HG03159 (cell line): ENCODE data around the gene ATP6V0C.
"Not testable (repeated sequence)": the region's sequence is repeated elsewhere in the genome, so short reads cannot be mapped to it uniquely, and the experiment has no call there.

Experiments used
- ATAC-seq: cut with Tn5 transposase; IDR thresholded peaks from one replicate; pipeline ENCODE4 v1.9.1; 2021; ENCODE audit warnings: mild to moderate bottlenecking, moderate library complexity; ENCODE audit not compliant: unreplicated experiment

The ATP6V0C gene

DNA sequence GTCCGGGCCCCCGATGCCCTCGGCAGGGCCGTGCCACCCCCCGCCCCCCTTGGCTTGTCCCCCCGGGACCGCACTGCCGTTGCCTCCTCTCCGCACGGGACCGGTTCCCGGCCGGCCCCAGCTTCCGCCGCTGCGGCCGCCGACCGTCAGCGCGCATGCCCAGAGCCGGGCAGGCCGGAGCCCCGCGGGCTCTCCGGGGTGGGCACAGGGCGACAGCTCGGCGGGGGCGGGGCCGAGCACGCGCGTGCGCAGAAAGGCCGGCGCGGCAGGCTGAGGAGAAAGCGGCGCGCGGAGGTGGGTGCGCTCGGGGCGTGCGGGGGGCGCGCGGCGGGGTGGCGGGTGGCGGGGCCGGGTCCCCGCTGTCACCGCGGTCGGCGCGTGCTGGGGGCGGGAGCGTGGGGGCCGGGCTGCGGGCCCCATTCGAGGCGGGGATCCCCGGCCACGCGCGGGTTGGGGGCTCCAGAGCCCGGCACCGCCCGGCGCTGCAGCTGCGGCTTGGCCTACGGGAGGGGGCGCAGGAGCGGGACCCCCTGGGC is 38.8 kb upstream of the ATP6V0C start, which contains the start of gene TBC1D24:
TSS of gene TBC1D24 (plus strand) at position 251 of the 536 bp plus-strand sequence. CDS start 21,022 bp downstream, outside the sequence.
- ATAC-seq, result peak; percentile 58

DNA sequence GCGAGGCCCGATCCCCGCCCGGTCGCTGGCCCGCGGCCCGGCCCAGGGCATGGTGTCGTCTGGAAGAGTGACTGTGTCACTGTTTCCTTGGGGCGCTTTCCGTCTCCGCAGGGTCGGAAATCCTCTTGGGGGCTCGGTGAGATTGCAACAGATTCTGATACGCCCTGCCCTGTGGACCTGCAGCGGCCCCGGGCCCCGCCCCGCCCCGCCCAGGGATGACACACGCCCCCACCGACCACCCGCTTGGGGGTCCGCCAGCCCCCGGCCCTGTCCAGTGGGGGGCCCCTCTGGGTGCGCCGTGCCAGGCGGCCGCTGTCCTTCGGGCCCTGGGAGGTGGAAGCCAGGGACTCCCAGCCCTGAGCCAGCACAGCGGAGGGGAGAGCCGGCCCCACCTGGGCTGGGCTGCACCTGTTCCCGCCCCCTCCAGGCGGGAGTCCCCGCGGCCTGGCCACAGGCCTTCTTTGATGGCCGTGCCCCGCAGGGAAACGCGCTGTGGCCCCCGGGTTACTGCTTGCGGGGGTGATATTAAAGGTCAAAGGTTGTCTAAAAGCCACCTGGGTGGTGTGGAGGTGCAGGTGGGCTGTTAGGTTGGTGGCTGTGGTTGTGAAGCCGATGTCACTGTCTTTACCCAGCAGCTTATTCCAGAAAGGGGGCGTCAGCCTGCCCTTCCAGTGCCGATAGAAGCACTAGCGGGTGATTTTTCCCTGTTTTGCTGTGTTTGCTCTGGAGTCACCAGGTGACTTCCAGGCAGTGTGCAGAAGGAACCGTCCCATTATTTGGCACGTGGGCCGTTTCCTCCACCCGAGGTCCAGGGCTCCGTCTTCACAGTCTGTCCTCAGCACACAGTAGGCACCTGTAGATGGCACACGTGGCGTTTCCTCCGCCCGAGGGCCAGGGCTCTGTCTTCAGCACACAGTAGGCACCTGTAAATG is 38.1 kb upstream of the ATP6V0C start:
- no peak for ATAC-seq

DNA sequence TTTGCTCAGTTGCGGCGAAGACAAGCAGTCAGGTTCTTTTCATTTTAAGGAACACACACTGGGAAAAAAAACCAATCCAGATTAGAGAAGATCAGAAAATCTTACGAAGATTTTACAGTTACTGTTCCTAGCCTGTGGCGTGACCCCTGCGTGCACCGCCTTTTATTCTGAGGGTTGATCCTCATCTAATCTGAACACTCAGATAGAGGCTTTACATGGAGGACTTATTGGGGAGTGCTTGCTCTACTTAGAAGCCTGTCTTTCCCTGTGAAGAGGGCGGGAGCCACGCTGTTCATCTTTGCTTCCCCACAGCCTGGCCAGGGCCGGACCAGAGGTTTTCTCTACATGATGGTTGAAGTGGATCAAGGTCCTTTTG is 37.4 kb upstream of the ATP6V0C start:
- no peak for ATAC-seq

DNA sequence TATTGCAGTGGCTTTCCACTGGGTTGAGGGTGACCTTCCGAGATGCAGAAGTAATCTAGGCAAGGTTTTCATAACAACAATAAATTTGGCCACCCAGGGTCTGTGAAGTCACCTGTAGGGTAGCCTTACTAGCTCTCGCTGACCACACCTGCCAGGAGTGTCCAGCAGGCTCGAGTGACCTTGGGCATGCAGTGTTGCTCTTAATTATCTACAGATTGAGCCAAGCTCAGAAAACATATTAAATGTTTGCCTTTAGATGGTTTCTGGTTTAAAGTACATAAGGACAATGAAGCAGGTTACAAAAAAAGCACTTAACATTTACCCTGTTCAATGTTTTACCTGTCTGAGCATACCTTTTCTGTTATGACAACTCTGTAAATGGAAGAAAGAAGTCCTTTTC is 37.0 kb upstream of the ATP6V0C start:
- ATAC-seq, result no peak

DNA sequence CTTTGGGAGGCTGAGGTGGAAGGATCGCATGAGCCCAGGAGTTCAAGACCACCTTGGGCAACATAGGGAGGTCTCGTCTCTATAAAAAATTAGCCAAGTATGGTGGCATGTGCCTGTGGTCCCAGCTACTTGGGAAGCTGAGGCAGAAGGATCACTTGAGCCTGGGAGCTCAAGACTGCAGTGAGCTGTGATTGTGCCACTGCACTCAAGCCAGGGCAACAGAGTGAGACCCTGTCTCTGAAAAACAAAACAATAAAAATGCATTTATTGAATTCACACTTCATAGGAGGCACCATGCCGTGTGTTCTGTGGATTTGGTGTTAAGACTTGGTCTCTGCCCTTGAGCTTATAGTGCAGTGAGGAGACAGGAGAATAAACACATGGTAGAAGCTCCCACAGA is 36.4 kb upstream of the ATP6V0C start:
- ATAC-seq, result no peak

DNA sequence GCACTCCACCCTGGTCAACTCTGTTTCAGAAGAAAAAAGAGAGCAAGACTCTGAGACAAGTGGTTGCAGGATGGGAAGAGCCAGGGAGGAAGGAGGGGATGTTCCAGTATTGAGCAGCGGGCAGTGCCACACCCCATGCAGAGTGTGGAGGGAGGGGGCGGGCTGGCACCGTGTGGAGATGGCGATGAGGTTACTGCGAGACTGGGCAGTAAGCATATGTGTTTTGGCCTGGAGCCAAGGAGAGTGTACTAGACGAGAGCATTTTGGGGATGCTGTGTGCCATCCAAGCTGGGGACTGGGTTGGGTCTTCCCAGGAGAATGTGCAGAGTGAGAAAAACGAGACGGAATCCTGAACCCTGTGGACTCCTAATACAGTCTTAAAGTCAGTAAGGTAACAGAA is 35.5 kb upstream of the ATP6V0C start:
- no peak for ATAC-seq

DNA sequence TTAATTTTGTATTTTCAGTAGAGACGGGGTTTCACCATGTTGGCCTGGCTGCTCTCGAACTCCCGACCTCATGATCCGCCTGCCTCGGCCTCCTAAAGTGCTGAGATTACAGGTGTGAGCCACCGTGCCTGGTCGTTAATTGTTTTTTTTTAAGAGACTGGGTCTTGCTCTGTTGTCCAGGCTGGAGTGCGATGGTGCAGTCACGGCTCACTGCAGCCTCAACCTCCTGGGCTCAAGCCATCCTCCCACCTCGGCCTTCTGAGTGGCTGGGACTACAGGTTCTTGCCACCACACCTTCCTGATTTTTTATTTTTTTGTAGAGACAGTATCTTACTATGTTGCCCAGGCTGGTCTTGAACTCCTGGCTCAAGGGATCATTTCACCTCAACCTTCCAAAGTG is 33.8 kb upstream of the ATP6V0C start:
- ATAC-seq, result not testable (repeated sequence)

DNA sequence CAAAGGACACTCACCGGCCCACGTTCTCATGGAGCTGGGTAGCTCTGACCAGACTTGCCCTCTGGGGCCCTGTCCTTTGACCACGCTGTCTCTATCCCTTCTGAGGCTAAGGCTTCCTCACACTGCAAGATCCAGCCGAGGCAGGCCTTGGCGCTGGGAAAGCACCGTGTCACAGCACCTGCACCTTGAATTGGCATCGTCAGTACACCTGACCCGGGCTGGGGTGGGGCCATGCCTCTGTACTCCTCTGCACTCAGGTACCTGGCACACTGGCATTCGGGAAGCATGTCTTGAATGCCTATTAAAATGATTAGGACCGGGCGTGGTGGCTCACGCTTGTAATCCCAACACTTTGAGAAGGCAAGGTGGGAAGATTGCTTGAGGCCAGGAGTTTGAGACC is 32.8 kb upstream of the ATP6V0C start:
- ATAC-seq, result no peak

DNA sequence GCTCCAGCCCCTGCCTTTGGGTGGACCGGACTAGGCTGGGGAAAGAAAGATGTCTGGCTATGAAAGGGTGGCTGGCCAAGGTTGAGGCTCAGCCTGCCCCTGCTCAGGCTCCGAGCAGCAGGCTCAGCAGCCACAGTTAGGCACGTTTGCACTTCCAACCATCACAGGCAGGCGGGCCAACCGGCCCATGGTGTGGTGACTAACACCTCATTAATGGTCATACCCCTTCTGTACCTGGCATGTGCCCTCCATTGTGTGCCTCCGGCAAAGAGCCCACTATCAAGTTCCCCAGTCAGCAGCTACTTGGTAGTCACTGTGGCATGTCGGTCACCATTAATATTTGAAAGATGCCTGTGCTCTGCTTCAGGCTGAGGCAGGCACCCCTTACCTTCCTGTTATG is 32.1 kb upstream of the ATP6V0C start:
- ATAC-seq, result no peak

DNA sequence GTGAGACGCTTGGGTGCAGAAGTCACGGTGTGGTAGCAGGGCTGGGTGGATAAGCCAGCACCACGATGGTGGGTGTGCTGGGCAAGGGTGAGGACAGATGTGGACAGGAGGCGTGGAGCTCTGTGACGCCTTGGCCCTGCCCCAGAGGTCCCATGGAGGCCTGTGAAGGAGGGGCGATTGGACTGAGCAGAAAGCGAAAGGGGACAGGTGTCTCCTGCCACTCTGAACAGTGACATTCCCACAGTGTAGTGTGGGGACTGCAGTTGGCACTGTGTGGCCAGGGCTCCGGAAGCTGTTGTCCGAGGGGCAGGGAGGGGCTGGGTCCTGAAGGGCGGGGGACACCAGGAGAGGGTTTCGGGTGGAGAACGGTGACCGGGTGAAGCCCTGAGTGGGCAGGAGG is 31.5 kb upstream of the ATP6V0C start:
- no peak for ATAC-seq

DNA sequence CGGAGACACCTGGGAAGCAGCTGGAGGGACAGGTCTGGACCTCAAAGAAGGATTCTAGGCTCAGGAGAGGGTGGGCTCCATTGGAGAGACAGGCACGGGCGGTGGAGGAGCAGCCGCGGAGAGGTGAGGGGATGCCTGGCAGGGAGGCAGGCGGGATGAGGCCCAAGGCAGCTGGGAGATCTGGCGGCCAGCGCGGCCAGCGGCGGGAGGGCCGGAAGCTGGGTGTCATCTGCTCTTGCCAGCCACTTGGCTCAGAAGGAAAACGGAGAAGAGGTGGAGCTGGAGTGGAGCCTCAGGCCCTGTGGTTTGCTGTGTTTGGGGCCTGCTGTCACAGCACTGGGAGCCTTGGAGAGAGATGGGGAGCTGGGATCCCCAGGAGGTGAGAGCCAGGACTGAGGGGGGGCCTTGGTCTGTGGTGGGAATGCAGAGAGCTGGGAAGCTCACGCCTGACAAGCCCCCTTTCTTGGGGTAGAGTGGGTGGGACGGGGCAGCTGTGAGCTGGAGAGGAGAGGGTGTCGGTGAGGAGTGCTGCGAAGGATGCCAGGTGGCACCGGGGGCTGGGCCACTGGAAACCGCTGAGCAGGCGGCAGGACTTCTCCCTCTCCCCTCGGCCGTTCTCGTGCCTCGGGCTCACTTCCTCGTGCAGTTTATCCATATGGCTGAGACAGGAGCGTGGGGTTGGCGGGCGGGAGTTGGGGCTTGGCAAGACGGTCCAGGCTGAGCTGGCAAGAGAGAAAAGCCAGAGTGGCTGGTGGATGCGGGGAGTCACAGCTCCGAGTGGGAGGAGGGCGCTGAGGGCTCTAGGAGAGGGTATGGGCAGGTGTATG is 30.8 kb upstream of the ATP6V0C start:
- no peak for ATAC-seq

DNA sequence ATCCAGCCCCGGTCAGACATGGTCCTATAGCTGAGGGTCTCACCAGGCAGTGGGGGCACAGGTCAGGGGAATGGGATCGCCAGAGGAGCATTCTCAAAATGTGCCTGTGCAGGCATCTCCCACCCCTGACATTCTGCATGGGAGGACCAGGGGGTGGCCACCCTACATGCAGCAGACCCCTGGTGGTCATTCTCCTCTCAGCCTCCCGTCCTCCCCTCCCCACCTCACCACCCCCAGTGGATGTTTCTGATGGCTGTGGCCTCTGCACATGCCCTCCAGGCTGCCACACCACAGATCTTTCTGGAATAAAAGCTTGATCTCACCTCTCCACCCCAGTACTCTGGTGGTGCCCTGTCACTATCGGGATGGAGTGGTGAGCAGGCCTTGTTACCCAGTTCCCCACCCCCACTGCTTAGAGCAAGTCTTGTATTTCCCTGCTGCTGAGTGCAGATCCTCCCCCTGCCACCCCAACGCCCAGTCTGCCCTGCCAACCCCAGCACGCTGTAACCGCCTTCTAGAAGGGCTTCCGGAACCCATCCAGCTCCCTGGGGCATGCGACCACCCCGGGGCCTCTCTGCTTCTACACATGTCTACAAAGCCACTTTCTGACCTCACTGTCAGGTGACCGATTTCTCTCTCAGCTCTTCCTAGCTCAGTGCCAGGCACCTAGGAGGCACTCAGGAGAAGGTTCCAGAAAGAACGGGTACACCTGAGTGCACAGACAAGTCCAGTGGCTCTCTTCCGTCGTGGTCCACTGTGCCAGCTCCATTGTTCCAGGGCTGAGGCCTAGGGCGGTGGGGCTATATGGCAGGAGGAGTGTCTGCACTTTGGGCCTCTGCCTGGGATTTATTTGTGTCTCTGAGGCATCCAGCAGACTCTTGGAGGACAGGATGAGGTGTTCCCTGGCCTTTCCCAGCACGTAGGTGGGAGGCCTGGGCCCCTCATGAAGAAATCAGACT is 29.5 kb upstream of the ATP6V0C start:
- ATAC-seq, result no peak

DNA sequence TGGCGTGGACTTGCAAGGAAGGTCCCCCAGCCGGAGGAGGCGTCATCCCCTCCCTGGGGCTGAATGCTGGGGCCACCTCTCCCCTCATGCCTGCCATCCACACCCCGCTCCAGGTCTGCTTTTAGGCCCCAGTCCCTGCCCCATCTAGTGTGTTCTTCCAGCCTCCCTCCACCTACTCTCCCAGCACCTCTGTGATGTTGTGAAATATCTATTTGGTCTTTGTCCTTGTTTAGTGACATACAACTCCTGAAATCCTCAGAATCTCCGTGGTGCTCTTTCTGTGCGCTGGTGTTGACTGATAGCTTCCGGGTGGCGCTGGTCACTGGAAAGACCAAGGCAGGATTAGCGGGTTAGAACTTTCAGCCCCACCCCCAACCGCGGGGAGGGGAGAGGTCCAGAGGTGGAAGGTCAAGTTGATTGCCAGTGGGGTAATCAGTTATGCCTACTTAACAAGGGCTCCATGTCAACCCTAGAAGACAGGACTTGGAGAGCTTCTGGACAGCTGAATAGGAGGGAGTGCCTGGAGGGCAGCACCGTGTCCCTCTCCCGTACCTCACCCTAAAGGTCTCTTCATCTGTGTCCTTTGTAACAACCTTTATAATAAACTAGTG is 28.7 kb upstream of the ATP6V0C start:
- no peak for ATAC-seq

DNA sequence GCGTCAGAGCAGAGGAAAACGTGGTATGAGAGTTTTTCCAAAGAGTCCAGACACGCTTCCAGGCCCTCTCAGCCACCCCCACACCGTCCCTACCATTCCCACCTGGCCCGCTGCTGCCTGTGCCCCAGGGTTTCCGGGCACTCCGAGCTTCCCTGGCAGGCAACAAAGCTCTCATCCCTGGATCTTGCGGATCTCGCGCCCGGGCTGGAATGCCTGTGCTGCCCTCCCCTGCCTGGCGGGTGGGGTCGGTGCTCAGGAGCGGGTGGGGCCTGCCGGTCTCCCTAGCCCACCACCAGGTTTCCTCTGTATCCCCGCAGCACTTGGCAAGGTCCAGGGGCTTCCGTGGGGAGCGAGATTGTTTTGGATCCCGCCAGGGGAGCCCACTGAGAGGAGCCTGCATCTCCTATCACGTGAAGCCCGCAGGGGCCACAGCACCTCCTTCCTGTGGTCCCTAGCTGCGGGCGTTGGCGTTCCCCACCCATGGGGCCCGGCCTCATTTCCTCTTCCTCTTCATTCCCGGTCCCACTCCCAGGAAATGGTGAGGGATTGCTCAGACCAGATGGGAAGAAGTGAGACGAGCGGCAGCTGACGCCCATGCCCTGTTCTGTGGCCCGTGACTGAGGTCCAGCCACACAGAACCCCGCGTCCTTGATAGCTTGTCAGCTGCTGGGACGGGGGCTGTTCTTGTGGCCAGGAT is 27.8 kb upstream of the ATP6V0C start:
- ATAC-seq, result no peak

DNA sequence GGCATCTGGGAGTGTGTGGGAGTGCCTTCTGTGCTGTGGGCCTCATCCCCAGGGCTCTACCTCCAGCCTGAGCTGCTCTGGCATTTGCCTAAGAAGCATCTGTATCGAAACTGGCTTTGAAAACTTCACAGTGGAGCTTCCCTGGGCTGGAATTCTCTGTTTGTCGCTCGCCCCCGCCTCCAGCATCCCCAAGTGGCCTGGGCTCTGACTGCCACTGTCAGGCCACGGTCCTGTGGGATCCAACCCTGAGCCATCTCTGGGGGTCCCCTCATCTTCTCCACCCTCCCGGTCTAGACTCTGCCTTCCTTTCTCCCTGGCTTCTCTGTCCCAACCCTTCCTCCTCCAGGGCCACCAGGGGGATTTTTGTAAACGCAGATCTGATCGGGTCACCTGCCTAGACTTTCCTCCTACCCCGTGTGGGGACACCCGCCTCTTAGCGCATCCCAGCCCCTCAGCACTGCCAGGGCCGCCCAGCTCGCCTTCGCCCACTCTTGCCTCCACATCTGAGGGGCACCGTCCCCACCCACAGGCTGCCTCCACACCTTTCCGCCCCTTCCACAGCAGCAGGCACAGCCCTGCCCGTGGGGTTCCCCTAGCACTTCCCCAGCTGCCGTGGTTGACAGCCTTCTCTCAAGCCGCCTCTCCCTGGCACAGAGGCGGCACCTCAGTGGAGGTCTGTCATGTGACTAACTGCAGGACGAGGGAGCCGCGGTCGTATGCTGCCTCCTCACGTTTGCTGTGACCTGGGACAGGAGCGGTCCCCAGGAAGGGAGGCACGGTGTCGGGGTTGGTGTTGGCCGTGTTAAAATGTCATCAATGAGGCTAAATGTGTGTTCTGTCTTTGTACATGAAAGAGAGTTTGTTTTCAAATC is 26.9 kb upstream of the ATP6V0C start:
- ATAC-seq, result peak; percentile 46

DNA sequence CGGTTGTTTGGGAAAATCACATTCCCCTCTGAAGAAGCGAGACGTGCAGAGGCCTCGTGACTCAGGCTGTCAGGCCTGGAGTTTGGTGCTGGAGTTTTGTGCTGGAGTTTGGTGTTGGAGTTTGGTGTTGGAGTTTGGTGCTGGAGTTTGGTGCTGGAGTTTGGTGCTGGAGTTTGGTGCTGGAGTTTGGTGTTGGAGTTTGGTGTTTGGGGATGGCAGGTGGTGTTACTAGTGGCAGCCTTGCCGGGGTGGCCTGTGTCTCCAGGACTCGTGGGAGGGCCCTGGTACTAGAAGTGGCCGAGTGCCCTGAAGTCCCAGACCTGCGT is 26.3 kb upstream of the ATP6V0C start:
- no peak for ATAC-seq

DNA sequence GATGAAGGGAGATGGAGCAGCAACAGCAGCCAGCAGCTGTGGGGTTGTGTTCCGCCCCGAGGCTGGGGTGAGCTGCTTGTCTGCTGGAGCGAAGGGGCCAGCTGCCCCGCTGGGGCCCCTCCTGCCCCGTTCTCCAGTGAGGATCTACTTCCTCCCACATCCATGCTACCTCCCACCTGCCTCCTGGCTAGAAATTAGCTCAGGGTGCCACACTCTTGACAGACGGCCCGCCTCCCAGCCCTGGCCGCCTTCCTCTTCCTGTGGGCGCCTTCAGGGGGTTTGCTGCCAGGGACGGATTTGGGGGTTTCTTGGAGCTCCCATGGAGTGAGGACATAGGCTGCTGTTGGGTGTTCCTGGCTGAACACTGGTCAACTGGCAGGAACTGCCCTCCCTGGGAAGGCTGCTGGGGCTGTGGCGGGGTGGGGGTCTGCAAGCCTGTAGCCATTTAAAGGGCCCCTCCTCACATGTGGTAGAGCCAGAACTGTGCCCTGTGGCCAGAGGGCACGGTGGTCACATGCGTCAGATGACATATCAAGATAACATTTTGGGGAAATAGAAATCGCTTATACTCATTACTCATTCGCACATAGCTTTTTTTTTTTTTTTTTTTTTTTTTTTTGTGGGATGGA is 25.7 kb upstream of the ATP6V0C start:
- ATAC-seq, result no peak

DNA sequence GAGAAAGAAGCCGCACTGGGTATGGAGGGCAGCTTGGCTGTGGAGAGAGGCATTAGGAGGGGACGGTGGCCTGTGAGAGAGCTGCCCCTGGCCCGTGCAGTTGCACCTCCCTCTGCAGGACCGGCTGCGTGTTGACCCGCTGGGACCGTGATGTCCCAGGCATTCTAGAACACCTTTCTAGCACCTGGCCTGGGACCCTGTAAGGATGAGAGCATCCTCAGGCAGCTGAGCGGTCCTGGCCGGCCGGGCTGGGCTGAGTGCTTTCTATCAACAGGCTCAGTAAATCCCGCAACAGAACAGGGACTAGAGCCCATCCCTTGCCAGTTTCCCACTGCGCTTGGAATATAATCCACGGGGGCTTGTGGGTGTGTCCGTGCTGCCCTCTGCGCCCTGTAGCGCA is 24.2 kb upstream of the ATP6V0C start:
- ATAC-seq, result no peak
